Activated CD8-positive, alpha-beta memory T cell treated with anti-CD3 and anti-CD28 coated beads, Interleukin-2, amount 50 U/mL, for 24 hours (primary cell): ENCODE measurements around the gene ZNF254.
"Not testable (repeated sequence)": the region's sequence is repeated elsewhere in the genome, so short reads cannot be mapped to it uniquely, and the experiment has no call there.

Experiments
- DNase-seq: peaks from one replicate; pipeline ENCODE4 v3.0.0-alpha.2; 2020; ENCODE audit errors: extremely low read depth

Gene ZNF254

DNA sequence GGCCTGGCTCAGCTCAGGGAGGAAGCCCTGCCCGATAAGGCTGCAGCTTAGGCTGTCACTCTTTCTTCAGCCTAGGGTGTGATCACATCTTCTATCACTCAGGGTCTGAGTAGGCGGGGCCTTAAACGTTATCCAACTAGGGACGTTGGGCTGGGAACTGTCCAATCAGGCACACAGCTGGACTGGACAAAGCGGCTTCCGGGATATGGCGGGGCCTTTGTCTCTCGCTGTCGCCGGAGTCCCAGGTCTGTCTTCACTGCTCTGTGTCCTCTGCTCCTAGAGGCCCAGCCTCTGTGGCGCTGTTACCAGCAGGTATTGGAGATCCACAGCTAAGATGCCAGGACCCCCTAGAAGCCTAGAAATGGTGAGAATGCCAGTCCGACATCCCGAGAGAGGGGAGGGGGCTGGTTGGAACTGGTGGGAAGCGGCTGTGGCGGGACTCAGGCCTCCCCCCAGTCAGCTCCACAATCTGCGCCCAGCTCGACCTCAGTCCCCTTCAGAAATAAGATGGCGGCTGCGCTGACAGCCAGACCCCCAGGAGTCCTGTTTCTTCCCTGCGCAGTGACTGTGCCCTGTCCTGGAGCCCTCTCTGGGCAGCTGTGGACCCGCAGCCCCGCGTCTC lies at the start of gene ZNF254:
Gene ZNF254 (plus strand): TSS at position 214 of the 622 bp plus-strand sequence. CDS start 121 bp downstream, at position 335.
- peak; percentile 76 for DNase-seq

DNA sequence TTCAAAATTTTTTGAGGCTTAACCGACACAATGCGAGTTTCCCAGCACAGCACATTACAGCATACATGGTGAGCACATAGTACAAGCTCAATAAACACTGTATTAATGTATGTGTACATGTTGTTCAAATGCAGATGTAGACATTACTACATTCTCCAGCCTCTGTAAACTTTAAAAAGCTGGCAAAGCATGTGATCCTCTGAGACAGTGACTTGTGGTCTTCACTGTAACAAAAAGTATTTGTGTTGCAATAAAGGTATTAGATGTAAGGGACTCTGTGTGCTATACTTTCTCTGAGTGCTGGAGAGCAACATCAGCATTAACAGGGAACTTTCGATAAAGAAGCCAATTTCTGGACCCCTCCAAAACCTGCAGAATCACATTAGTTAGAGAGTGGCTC lies 46.4 kb upstream of the ZNF254 start:
- DNase-seq, result no peak

GRCh38 chr19:24041326-24041725 lies 45.7 kb upstream of the ZNF254 start:
- DNase-seq, result not testable (repeated sequence)

GRCh38 chr19:24046550-24046949 lies 40.4 kb upstream of the ZNF254 start:
- DNase-seq, result no peak

GRCh38 chr19:24048261-24048660 lies 38.7 kb upstream of the ZNF254 start:
- no peak for DNase-seq

DNA sequence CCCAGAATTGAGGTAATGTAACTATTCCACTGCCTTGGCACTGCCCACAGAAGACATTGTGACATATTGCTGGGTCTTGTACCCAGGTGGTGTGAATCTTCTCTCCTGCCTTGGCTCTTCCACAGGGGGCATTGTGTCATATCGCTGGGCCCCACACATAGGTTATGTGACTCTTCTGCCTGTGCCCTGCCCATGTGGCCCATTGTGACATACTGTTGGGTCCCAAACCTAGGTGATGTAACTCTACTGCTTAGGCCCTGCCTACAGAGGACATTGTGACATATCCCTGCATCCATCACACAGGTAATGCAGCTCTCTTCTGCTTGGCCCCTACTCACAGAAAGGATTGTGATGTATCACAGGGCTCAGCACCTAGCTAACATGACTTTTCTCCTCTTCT lies 37.5 kb upstream of the ZNF254 start:
- DNase-seq, result no peak

GRCh38 chr19:24051516-24051915 lies 35.5 kb upstream of the ZNF254 start:
- DNase-seq, result no peak

DNA sequence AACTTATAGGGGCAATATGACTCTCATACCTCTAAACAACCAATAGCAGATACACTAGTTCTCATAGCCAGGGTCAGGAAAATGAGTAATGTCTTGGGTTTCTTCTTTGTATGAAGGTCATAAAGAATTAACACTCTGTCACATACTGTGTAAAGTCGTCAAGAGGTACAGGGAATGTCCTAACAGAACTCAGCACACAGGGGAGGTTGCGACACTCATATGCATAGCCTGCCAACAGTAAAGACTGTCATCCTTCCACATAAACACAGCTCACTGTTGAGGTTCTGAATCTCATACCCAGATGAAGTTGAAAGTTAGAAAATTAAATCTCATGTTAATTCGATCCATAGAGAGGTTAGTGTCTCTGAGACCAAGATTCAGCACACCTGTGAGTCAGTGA lies 34.2 kb upstream of the ZNF254 start:
- no peak for DNase-seq

DNA sequence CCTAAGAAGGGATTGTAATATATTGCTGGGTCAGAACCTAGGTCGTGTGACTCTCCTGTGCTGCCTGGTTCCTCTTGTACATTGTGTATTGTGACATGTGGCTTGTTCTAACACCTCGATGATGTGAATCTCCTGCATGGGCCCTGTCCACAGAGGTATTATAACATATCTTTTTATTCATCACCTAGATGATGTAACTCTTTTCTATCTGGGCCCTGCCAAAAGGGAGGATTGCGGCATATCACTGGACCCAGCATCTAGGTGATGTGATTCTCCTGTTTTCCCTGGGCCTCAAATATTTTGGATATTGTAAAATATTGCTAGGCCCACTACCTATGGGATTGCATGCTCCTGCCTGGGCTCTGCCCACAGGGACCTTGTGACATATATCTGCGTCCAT lies 33.4 kb upstream of the ZNF254 start:
- DNase-seq, result no peak

- DNase-seq, result no peak
Measured at GRCh38 chr19:24054044-24054935, 32.7 kb upstream of the ZNF254 start.

DNA sequence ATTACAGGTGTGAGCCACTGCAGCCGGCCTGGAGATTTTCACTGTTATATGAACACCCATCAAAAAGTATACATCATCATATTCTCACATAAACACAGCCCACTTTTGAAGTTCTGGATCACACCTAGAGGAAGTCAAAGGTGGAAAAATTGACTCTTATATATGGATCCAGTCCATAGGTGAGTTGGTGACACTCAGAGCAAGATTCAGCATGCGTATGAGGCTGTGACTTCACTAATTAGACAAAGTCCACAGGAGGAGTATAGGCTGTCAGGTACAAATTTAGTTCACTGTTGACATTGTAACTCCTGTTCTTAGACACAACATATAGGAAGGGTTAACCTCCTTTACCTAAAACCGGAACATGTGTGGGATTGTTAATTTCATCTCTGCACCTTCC lies 31.4 kb upstream of the ZNF254 start:
- no peak for DNase-seq

- DNase-seq, result no peak
Measured at GRCh38 chr19:24057144-24057543, 29.8 kb upstream of the ZNF254 start.

DNA sequence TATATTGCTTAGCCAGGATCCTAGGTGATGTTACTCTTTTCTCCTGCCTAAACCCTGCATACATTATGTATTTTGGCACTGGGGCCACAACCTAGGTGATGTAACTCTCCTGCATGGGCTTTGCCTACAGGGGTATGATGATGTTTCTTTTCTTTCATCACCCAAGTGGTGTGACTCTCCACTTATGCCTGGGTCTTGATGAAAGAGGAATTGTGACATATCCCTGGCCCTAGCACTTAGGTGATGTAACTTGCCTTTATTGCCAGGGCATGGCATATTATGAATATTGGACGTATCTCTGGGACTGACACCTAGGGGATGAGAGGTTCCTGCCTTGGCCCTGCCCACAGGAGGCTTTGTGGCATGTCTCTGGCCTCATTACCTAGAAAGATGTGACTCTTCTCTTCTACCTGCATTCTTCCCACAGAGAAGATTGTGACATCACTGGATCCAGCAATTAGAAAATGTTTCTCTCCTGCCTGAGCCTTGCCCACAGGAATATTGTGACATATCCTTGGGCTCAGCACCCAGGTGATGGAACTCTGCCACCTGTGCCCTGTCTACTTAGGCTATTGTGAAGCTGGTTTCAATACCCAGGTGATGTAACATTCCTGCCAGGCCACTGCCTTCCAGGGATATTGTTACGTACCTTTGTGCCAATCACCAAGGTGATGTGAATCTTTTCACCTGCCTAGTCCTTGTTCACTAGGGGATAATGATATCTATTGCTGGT lies 27.3 kb upstream of the ZNF254 start:
- DNase-seq, result no peak

DNA sequence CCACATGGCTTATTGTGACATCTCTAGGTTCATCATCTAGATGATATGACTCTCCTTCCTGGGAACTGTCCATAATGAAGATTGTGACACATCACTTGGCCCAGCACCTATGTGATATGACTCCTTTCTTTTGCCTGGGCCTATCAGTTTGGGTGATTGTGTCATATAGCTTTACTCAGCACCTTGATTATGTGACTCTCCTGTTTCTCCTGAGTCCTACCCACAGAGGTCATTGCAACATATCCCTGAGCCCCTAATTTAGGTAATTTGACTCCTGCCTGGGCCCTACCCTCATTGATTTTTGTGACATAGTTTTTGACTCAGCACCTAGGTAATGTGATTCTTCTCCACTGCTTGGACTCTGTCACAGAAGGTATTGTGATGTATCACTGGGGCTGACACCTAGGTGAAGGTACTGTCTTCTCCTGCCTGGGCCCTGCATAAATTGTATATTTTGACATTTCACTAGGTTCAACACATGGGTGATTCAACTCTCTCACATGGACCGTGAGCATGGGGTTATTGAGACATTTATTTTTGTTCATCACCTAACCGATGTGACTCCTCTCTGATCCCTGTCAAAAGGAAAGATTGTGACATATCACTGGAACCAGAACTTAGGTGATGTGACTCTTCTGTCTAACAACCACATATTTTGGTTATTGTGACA lies 26.2 kb upstream of the ZNF254 start:
- DNase-seq, result no peak

DNA sequence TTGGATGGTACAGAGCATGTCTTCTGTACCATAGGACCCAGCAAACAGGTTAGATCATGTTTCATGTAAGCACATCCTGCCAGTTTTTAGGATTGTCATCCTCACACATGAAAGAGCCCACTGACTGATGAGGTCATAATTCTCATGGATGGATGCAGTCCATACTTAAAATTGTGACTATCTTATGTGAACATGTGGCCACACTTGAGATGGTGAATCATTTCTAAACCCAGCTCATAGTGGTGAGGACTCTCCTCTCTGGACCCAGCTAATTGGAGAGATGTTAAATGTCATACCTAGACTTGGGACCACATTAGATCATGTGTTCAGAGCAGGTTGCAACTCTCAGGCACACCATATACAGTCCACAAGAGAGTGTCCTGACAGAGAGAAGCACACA lies 24.8 kb upstream of the ZNF254 start:
- no peak for DNase-seq

DNA sequence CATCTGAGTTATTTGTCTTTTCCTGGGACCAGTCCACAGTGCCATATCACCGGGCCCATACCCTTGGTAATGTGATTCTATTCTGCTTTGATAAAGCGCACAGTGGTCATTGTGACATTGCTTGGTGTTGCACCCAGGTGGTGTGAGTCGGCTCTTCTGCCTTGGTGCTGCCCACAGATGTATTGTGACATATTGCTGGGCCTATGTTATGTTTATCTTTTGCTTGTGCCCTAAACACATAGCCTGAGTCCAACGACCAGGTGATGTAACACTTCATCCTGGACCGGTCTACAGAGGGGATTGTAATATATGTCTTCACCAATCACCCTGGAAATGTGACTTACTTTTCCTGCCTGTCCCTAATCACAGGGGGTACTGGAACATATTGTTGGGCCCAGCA lies 23.7 kb upstream of the ZNF254 start:
- DNase-seq, result no peak

GRCh38 chr19:24064175-24064574 lies 22.8 kb upstream of the ZNF254 start:
- no peak for DNase-seq

GRCh38 chr19:24065243-24065642 lies 21.7 kb upstream of the ZNF254 start:
- DNase-seq, result no peak

DNA sequence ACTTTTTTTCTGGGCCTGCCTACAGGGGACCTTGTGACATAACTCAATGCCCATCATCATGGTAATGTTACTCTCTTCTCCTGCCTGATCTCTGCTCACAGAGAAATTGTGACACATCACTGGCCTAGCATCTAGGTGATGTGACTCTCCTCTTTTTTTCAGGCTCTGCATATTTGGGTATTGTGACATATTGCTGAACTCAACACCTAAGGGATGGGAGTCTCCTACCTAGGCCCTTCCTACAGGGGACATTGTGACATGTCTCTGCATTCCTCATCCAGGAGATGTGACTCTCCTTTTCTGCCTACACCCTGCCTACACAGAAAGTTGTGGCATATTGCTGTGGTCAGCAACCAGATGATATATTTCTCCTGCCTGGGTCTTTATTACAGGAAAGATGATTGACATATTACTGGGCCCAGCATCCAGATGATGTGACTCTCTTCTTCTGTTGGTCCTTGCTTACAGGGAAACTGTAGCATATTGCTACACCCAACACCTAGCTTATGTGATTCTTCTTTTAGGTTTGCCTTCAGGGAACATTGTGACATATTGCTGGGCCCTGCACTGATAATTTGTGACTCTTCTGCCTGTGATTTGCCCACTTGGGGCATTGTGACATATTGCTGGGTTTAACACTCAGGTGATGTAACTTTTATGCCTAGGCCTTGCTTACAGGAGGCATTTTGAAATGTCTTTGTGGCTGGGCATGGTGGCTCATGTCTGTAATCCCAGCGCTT lies 21.0 kb upstream of the ZNF254 start:
- no peak for DNase-seq

- DNase-seq, result no peak
Measured at GRCh38 chr19:24069905-24070657, 16.9 kb upstream of the ZNF254 start.

DNA sequence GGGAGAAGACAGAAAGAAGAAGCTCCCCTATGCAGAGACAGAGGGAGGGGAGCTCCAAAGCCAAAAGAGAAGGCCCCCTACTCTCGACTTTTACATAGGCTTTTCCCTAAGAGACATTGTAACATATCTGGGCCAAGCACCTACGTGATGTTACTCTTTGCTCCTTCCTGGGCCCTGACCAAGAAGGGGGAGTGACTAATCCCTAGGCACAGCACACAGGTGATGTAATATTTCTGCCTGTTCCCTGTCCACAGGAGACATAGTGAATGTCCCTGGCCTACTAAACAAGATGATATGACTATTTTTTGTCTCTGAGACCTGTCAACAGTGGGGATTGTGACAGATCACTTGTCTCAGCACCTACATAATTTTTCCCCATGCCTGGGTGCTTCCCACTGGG lies 15.9 kb upstream of the ZNF254 start:
- no peak for DNase-seq
